ENCODE data around the gene SRRM5.
"Not testable (repeated sequence)": the region's sequence is repeated elsewhere in the genome, so short reads cannot be mapped to it uniquely, and the experiment has no call there.

SRRM5 gene

GRCh38 chr19:43598445-43599240 is 13.2 kb upstream of the SRRM5 start:
- peaks cover 13% of the 10 kb centered on the region; the same call in 1 of the 2 replicates for H3K36me3 ChIP-seq

GRCh38 chr19:43599635-43600295 is 12.1 kb upstream of the SRRM5 start:
- Histone ChIP-seq H3K4me3 (ENCODE audit: low read depth, low read length) (no peak overlapping the region), H3K36me3 (peaks cover 10% of the 10 kb centered on the region; the same call in 1 of the 2 replicates), H3K4me1 (no peaks in the 10 kb centered on the region), H3K27me3 (no peaks in the 10 kb centered on the region), H3K9me3 (no peaks in the 10 kb centered on the region)
- TF ChIP-seq CTCF (IDR thresholded peaks at IDR 0.05; ENCODE audit: low read depth, low read length), result no peak
- DNase-seq, result no peak

More at GRCh38 chr19:43598445-43599240, 13.2 kb upstream of the SRRM5 start:
- H3K9me3 ChIP-seq, result no peaks in the 10 kb centered on the region
- DNase-seq, result no peak
- no peak for TF ChIP-seq CTCF (IDR thresholded peaks at IDR 0.05; ENCODE audit: low read depth, low read length)
- no peaks in the 10 kb centered on the region for H3K4me1 ChIP-seq
- H3K27me3 ChIP-seq, result no peaks in the 10 kb centered on the region
- no peak overlapping the region for H3K4me3 ChIP-seq (ENCODE audit: low read depth, low read length)

GRCh38 chr19:43600326-43600725 is 11.6 kb upstream of the SRRM5 start:
- not testable (repeated sequence) for H3K4me1 ChIP-seq; DNase-seq; H3K27me3 ChIP-seq; H3K9me3 ChIP-seq; H3K4me3 ChIP-seq (ENCODE audit: low read depth, low read length)
- H3K36me3 ChIP-seq, result peaks cover 10% of the 10 kb centered on the region; the same call in 1 of the 2 replicates

GRCh38 chr19:43605875-43606568 is 5.9 kb upstream of the SRRM5 start:
- no peak overlapping the region for H3K4me3 ChIP-seq (ENCODE audit: low read depth, low read length)
- TF ChIP-seq CTCF (IDR thresholded peaks at IDR 0.05; ENCODE audit: low read depth, low read length), result no peak
- no peaks in the 10 kb centered on the region for H3K9me3 ChIP-seq
- no peak for DNase-seq
- H3K36me3 ChIP-seq, result peaks cover 25% of the 10 kb centered on the region
- no peaks in the 10 kb centered on the region for H3K27me3 ChIP-seq
- no peaks in the 10 kb centered on the region for H3K4me1 ChIP-seq

- Histone ChIP-seq H3K36me3 (peaks cover 28% of the 10 kb centered on the region), H3K4me3 (ENCODE audit: low read depth, low read length) (no peak overlapping the region), H3K9me3 (no peaks in the 10 kb centered on the region), H3K4me1 (no peaks in the 10 kb centered on the region), H3K27me3 (no peaks in the 10 kb centered on the region)
- DNase-seq, result no peak
- TF ChIP-seq CTCF (IDR thresholded peaks at IDR 0.05; ENCODE audit: low read depth, low read length), result no peak
These were observed 5.2 kb upstream of the SRRM5 start for GRCh38 chr19:43606569-43607229.

Data from BE2C (cell line).